Thyroid gland (tissue), 4 donors: ENCODE data around the gene CNN3. TPM values are rescaled to one million over a fixed set of nuclear protein-coding genes. Genes with fewer than 3 reads are reported as not detected.

Experiments
- DNase-seq, 2 donors: peaks; one replicate each; pipeline ENCODE4 v3.0.0-alpha.2; 2019
- H3K27ac ChIP-seq, 3 donors: fragments of 200-600 bp; sonication (generic); 1 replicate in 2 of 3; 2 replicates in 1 of 3; pipeline ENCODE4 v1.5.1; 2016 to 2019; ENCODE audit warnings: mild to moderate bottlenecking in 1 of 3, moderate library complexity in 1 of 3
- H3K27me3 ChIP-seq: fragments of 200-600 bp; sonication (generic); one replicate; pipeline ENCODE4 v1.5.1; 2019
- H3K36me3 ChIP-seq, 2 donors: fragments of 200-600 bp; sonication (generic); one replicate each; pipeline ENCODE4 v1.5.1; 2016 to 2019
- H3K4me1 ChIP-seq, 2 donors: fragments of 200-600 bp; sonication (generic); one replicate each; pipeline ENCODE4 v1.5.1; 2017 to 2019
- H3K4me3 ChIP-seq, 3 donors: fragments of 200-600 bp; sonication (generic); replicated peaks in 1 of 3; 1 replicate in 2 of 3; 2 replicates in 1 of 3; pipeline ENCODE4 v1.5.1; 2016; ENCODE audit warnings: mild to moderate bottlenecking in 1 of 3
- H3K9me3 ChIP-seq: fragments of 200-600 bp; sonication (generic); one replicate; pipeline ENCODE4 v1.5.1; 2017
- CTCF ChIP-seq, 6 experiments: fragments of 200-600 bp in 3 of 6; fragments of 450-650 bp in 3 of 6; sonication (generic) in 3 of 6; IDR thresholded peaks; one replicate each; pipeline ENCODE4 v1.5.1; 2016 to 2019; ENCODE audit warnings: antibody characterized with exemption in 6 of 6, mild to moderate bottlenecking in 2 of 6, inconsistent platforms in 1 of 6, moderate library complexity in 1 of 6
- POLR2A ChIP-seq, 2 donors: fragments of 450-650 bp; IDR thresholded peaks; one replicate each; pipeline ENCODE4 v1.6.1; 2017; ENCODE audit warnings: antibody characterized with exemption in 2 of 2, mild to moderate bottlenecking in 2 of 2, moderate library complexity in 1 of 2
- WGBS, 2 donors: methylation state at CpG; one replicate each; pipeline ENCODE4 v1.1.5; 2017; 5-methylcytosine and 5-hydroxymethylcytosine counted together
- intact Hi-C: fragments of 100-400 bp; cut with DNase I; formaldehyde crosslinking; loops from one replicate; pipeline ENCODE4 v1.15.1; 2023
- total RNA-seq, 4 donors: library from RNA; depleted of rRNA; stranded (reverse); fragments of >200 nt; gene quantifications; one replicate each; pipeline ENCODE4 v1.2.3, GENCODE V29; 2016

CNN3 gene
- total RNA-seq, 4 donors from 2014 or later: 149 to 257 (median 177) TPM

- Histone ChIP-seq H3K9me3 (no peaks in the 10 kb centered on the region), H3K4me3 (no peak overlapping the region), H3K27me3 (no peaks in the 10 kb centered on the region), H3K36me3 (no peaks in the 10 kb centered on the region), H3K27ac (no peak overlapping the region), H3K4me1 (peaks cover 16 to 48% of the 10 kb centered on the region in 2 donors)
- WGBS, 2 donors: 62 to 63% methylated on average over 9 of the region's 9 CpGs
- no peak for DNase-seq
- intact Hi-C loops: no loop called here
- TF ChIP-seq CTCF (IDR thresholded peaks at IDR 0.05) (no peak), POLR2A (IDR thresholded peaks at IDR 0.05) (no peak)
Measured at GRCh38 chr1:94912263-94913184, 14.4 kb downstream of the CNN3 start.

- Histone ChIP-seq H3K4me3 (no peak overlapping the region), H3K4me1 (peaks cover 33 to 64% of the 10 kb centered on the region in 2 donors), H3K27ac (no peak overlapping the region), H3K27me3 (no peaks in the 10 kb centered on the region), H3K9me3 (no peaks in the 10 kb centered on the region), H3K36me3 (no peaks in the 10 kb centered on the region)
- no peak for TF ChIP-seq CTCF (IDR thresholded peaks at IDR 0.05)
- no peak for TF ChIP-seq POLR2A (IDR thresholded peaks at IDR 0.05)
- intact Hi-C loops: no loop called here
- DNase-seq: peak in 1 of 2 donors; percentile 30
- 69 to 75% methylated on average over 6 of the region's 6 CpGs for WGBS, 2 donors
Measured at GRCh38 chr1:94909486-94909885, 17.4 kb downstream of the CNN3 start.

GRCh38 chr1:94908965-94909364 lies 17.9 kb downstream of the CNN3 start:
- Histone ChIP-seq H3K36me3 (no peaks in the 10 kb centered on the region), H3K4me1 (peaks cover 37 to 64% of the 10 kb centered on the region in 2 donors), H3K27ac (no peak overlapping the region), H3K4me3 (no peak overlapping the region), H3K27me3 (no peaks in the 10 kb centered on the region), H3K9me3 (no peaks in the 10 kb centered on the region)
- DNase-seq: no peak
- no peak for TF ChIP-seq POLR2A (IDR thresholded peaks at IDR 0.05)
- no peak for TF ChIP-seq CTCF (IDR thresholded peaks at IDR 0.05)
- WGBS, 2 donors: 67 to 100% methylated on average over 2 of the region's 2 CpGs
- intact Hi-C loops: no loop called here

- TF ChIP-seq POLR2A (IDR thresholded peaks at IDR 0.05) (no peak), CTCF (IDR thresholded peaks at IDR 0.05) (no peak)
- DNase-seq: no peak
- WGBS, 2 donors: 97 to 99% methylated on average over 7 of the region's 7 CpGs
Measured at GRCh38 chr1:94908190-94908589, 18.7 kb downstream of the CNN3 start.

GRCh38 chr1:94907136-94907535 lies 19.8 kb downstream of the CNN3 start:
- H3K27ac ChIP-seq: no peak overlapping the region
- no peaks in the 10 kb centered on the region for H3K27me3 ChIP-seq
- H3K4me3 ChIP-seq: no peak overlapping the region

More at GRCh38 chr1:94908190-94908589, 18.7 kb downstream of the CNN3 start:
- Histone ChIP-seq H3K27ac (no peak overlapping the region), H3K4me1 (peaks cover 43 to 65% of the 10 kb centered on the region in 2 donors), H3K27me3 (no peaks in the 10 kb centered on the region), H3K4me3 (no peak overlapping the region), H3K9me3 (no peaks in the 10 kb centered on the region), H3K36me3 (no peaks in the 10 kb centered on the region)
- intact Hi-C loops: no loop called here

More at GRCh38 chr1:94907136-94907535, 19.8 kb downstream of the CNN3 start:
- H3K36me3 ChIP-seq: no peaks in the 10 kb centered on the region
- intact Hi-C loops: no loop called here
- peaks cover 46 to 58% of the 10 kb centered on the region in 2 donors for H3K4me1 ChIP-seq
- 67% methylated on average over 3 of the region's 3 CpGs for WGBS, 2 donors
- DNase-seq: no peak
- no peaks in the 10 kb centered on the region for H3K9me3 ChIP-seq
- TF ChIP-seq CTCF (IDR thresholded peaks at IDR 0.05) (no peak), POLR2A (IDR thresholded peaks at IDR 0.05) (no peak)
